ENCODE measurements around the gene SON. TPM values are rescaled to one million over a fixed set of nuclear protein-coding genes. Genes with fewer than 3 reads are reported as not detected.

The SON gene
- total RNA-seq, 1 donor from 2014 or later = 258 TPM

Other genes starting within 250 kb of the SON start
- gene IFNAR1, start 218.1 kb upstream of the SON start, total RNA-seq = 88.8 TPM
- gene IFNGR2, start 139.6 kb upstream of the SON start, total RNA-seq = 150 TPM
- gene TMEM50B, start 63.1 kb upstream of the SON start, total RNA-seq = 36.1 TPM
- 1.6 TPM for gene DNAJC28, start 51.3 kb upstream of the SON start, total RNA-seq
- 99.0 TPM for gene GART, start 921 bp upstream of the SON start, total RNA-seq
- gene DONSON, start 45.6 kb downstream of the SON start, total RNA-seq = 5.7 TPM
- 35.9 TPM for gene CRYZL1, start 98.7 kb downstream of the SON start, total RNA-seq
- gene ITSN1, start 99.5 kb downstream of the SON start, total RNA-seq = 268 TPM